HS-5 (cell line): ENCODE data around the gene ADGRD1.

ENCODE experiments used
- DNase-seq: peaks from one replicate; pipeline ENCODE4 v3.0.0-alpha.2; 2012; ENCODE audit warnings: low read depth

Gene ADGRD1

GRCh38 chr12:131072451-131073230 lies 118.9 kb downstream of the ADGRD1 start:
- DNase-seq = no peak

- no peak for DNase-seq
Observed at GRCh38 chr12:131074221-131075083, 120.7 kb downstream of the ADGRD1 start.

- DNase-seq = no peak
Observed at GRCh38 chr12:131075194-131075593, 121.5 kb downstream of the ADGRD1 start.

GRCh38 chr12:131075611-131076010 lies 121.9 kb downstream of the ADGRD1 start:
- DNase-seq = no peak

GRCh38 chr12:131076296-131076695 lies 122.6 kb downstream of the ADGRD1 start:
- DNase-seq = no peak

GRCh38 chr12:131076791-131077747 lies 123.4 kb downstream of the ADGRD1 start:
- DNase-seq = no peak

GRCh38 chr12:131077931-131078391 lies 124.3 kb downstream of the ADGRD1 start:
- no peak for DNase-seq

GRCh38 chr12:131082290-131083194 lies 128.8 kb downstream of the ADGRD1 start:
- DNase-seq = no peak

- no peak for DNase-seq
Observed at GRCh38 chr12:131084341-131085011, 130.8 kb downstream of the ADGRD1 start.

GRCh38 chr12:131085125-131085815 lies 131.6 kb downstream of the ADGRD1 start:
- DNase-seq = no peak

GRCh38 chr12:131085816-131086591 lies 132.3 kb downstream of the ADGRD1 start:
- no peak for DNase-seq

GRCh38 chr12:131087302-131087818 lies 133.7 kb downstream of the ADGRD1 start:
- DNase-seq = no peak

GRCh38 chr12:131087991-131088700 lies 134.4 kb downstream of the ADGRD1 start:
- no peak for DNase-seq

- DNase-seq = no peak
Observed at GRCh38 chr12:131088701-131089530, 135.2 kb downstream of the ADGRD1 start.

- no peak for DNase-seq
Observed at GRCh38 chr12:131089531-131090273, 136.0 kb downstream of the ADGRD1 start.
